Activated CD4-positive, alpha-beta T cell treated with anti-CD3 and anti-CD28 coated beads, Interleukin-2, amount 50 U/mL, for 48 hours (primary cell): ENCODE data around the gene CBFA2T2.

Experiments
- DNase-seq, 2 experiments: peaks; one replicate each; pipeline ENCODE4 v3.0.0-alpha.2; 2020

The CBFA2T2 gene

GRCh38 chr20:33656010-33656782 is 166.3 kb downstream of the CBFA2T2 start:
- no peak for DNase-seq

- DNase-seq = no peak
Measured at GRCh38 chr20:33656783-33657703, 167.1 kb downstream of the CBFA2T2 start.

- DNase-seq = no peak
Measured at GRCh38 chr20:33657704-33658095, 167.8 kb downstream of the CBFA2T2 start.

GRCh38 chr20:33658510-33658909 is 168.6 kb downstream of the CBFA2T2 start:
- no peak for DNase-seq

- DNase-seq = no peak
Measured at GRCh38 chr20:33658929-33659328, 169.0 kb downstream of the CBFA2T2 start.

- DNase-seq = no peak
Measured at GRCh38 chr20:33659341-33660034, 169.6 kb downstream of the CBFA2T2 start.

GRCh38 chr20:33660035-33660684 is 170.3 kb downstream of the CBFA2T2 start:
- no peak for DNase-seq

GRCh38 chr20:33660685-33661058 is 170.8 kb downstream of the CBFA2T2 start:
- DNase-seq = no peak

- no peak for DNase-seq
Measured at GRCh38 chr20:33662172-33662571, 172.3 kb downstream of the CBFA2T2 start, which contains the start of gene C20orf144. Gene C20orf144 (plus strand): TSS chr20:33662327. CDS start chr20:33662346, 19 bp downstream.

- DNase-seq = peak; percentile 85 to 87
Measured at GRCh38 chr20:33663161-33664084, 173.5 kb downstream of the CBFA2T2 start.

- no peak for DNase-seq
Measured at GRCh38 chr20:33664085-33664761, 174.3 kb downstream of the CBFA2T2 start.

- no peak for DNase-seq
Measured at GRCh38 chr20:33664762-33665144, 174.9 kb downstream of the CBFA2T2 start.

- peak; percentile 94 to 96 for DNase-seq
Measured at GRCh38 chr20:33666293-33667244, 176.7 kb downstream of the CBFA2T2 start, which contains the start of gene ACTL10. Gene ACTL10 (plus strand): TSS chr20:33666943. CDS start chr20:33667498, 555 bp downstream.

- peak; percentile 53 to 62 for DNase-seq
Measured at GRCh38 chr20:33667245-33667675, 177.4 kb downstream of the CBFA2T2 start.

- peak; percentile 80 to 84 for DNase-seq
Measured at GRCh38 chr20:33667676-33668465, 178.0 kb downstream of the CBFA2T2 start.

GRCh38 chr20:33668466-33669155 is 178.7 kb downstream of the CBFA2T2 start:
- no peak for DNase-seq

- no peak for DNase-seq
Measured at GRCh38 chr20:33669224-33669623, 179.3 kb downstream of the CBFA2T2 start.
